HEK293T (cell line): Measurements from ENCODE around the gene MORN5.

ENCODE experiments used
- CTCF ChIA-PET: fragments of 350-600 bp; formaldehyde crosslinking; extraction: SDS; loops from one replicate; lab custom pipeline; 2021; ENCODE audit warnings: antibody characterized with exemption, inconsistent platforms; lab: Yijun Ruan, JAX
- POLR2A ChIA-PET: fragments of 350-600 bp; formaldehyde crosslinking; extraction: SDS; loops from one replicate; lab custom pipeline; 2020; ENCODE audit warnings: antibody characterized with exemption, inconsistent platforms; lab: Yijun Ruan, JAX
- DNase-seq: peaks from one replicate; pipeline ENCODE4 v3.0.0; 2012; ENCODE audit warnings: mixed read lengths; ENCODE audit errors: extremely low spot score
- ARNT ChIP-seq: fragments of 450-650 bp; IDR thresholded peaks from 2 replicates; pipeline ENCODE4 v1.6.1; 2017; ENCODE audit warnings: mild to moderate bottlenecking
- BHLHE40 ChIP-seq: fragments of 450-650 bp; IDR thresholded peaks from 2 replicates; pipeline ENCODE4 v1.6.1; 2016; ENCODE audit warnings: mild to moderate bottlenecking, moderate library complexity, borderline replicate concordance
- CTBP1 ChIP-seq: fragments of 450-650 bp; IDR thresholded peaks from 2 replicates; pipeline ENCODE4 v1.6.1; 2016; ENCODE audit warnings: borderline replicate concordance
- ELF4 ChIP-seq: fragments of 450-650 bp; IDR thresholded peaks from 2 replicates; pipeline ENCODE4 v1.6.1; 2017; ENCODE audit warnings: antibody characterized with exemption
- FOXA1 ChIP-seq: fragments of 450-650 bp; IDR thresholded peaks from 2 replicates; pipeline ENCODE4 v1.6.1; 2016; ENCODE audit warnings: mild to moderate bottlenecking
- FOXK2 ChIP-seq: fragments of 450-650 bp; IDR thresholded peaks from 2 replicates; pipeline ENCODE4 v1.6.1; 2016; ENCODE audit warnings: mild to moderate bottlenecking
- FOXM1 ChIP-seq: fragments of 450-650 bp; IDR thresholded peaks from 2 replicates; pipeline ENCODE4 v1.6.1; 2017; ENCODE audit warnings: mild to moderate bottlenecking, borderline replicate concordance
- HDGF ChIP-seq: fragments of 450-650 bp; IDR thresholded peaks from 2 replicates; pipeline ENCODE4 v1.6.1; 2017; ENCODE audit warnings: antibody characterized with exemption, borderline replicate concordance
- L3MBTL2 ChIP-seq: fragments of 450-650 bp; conservative IDR thresholded peaks from 2 replicates; pipeline ENCODE4 v1.6.1; 2016; ENCODE audit warnings: mild to moderate bottlenecking
- LEF1 ChIP-seq: fragments of 450-650 bp; IDR thresholded peaks from 2 replicates; pipeline ENCODE4 v1.6.1; 2017; ENCODE audit warnings: mild to moderate bottlenecking, borderline replicate concordance
- NFRKB ChIP-seq: fragments of 450-650 bp; IDR thresholded peaks from 2 replicates; pipeline ENCODE4 v1.6.1; 2016; ENCODE audit warnings: mild to moderate bottlenecking, moderate library complexity
- SP1 ChIP-seq: fragments of 450-650 bp; IDR thresholded peaks from 2 replicates; pipeline ENCODE4 v1.6.1; 2017
- SUZ12 ChIP-seq: fragments of 450-650 bp; IDR thresholded peaks from 2 replicates; pipeline ENCODE4 v1.6.1; 2016; ENCODE audit warnings: mild to moderate bottlenecking
- TARDBP ChIP-seq: fragments of 450-650 bp; IDR thresholded peaks from 2 replicates; pipeline ENCODE4 v1.6.1; 2016
- ZNF384 ChIP-seq: fragments of 450-650 bp; IDR thresholded peaks from 2 replicates; pipeline ENCODE4 v1.6.1; 2016
- TF ChIP-seq, protein P1 (sequence below): fragments of 450-650 bp; IDR thresholded peaks from 2 replicates; pipeline ENCODE4 v1.6.1; 2016

MORN5 gene

DNA sequence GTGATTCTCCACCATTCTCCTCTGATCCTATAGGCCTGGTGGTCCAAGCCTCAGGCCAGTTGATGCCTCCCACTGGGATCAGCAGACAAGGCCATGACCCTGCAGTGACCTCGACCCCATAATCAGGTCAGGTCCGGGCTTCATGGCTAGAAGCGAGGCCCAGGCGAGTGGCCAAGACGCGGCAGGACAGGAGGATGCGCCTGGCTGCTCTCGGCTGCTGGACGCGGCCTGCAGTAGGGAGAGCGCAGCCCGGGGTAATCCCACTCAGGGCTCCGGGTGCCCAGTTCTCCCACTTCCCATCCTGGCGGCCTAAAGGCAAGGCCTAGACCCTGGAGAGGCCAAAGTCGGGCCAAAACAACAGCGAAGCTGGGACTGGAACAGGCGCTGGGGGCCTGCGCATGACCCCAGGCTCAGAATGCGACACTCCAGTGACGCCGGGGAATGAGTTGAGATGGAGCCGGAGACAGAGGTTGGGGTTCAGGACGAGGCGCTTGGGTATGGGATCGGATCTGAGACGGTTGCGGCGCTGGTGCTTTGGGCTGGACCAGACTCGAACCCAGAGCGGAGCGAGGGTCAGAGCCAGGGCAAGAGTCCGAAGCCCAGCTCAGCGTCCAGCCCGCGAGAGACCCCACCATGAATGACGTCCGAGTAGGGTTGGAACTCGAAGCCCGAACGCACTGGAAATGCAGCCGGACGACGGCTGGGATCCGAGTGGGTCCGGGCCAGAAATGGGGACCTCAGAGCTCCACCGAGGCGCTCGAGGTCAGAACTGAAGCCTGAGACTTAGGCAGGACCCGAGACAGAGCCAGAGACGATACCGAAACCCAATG, 65.8 kb downstream of the MORN5 start:
- ChIA-PET POLR2A (interaction anchor here (0.8 kb wide), 1 partner anchor 39 kb away, joined by 3 read pairs; the partner anchor contains the start of genes MRRF and RBM18), CTCF (no interaction called here)
- DNase-seq, result no peak
- TF ChIP-seq NFRKB (no peak), L3MBTL2 (no peak), ARNT (no peak)

DNA sequence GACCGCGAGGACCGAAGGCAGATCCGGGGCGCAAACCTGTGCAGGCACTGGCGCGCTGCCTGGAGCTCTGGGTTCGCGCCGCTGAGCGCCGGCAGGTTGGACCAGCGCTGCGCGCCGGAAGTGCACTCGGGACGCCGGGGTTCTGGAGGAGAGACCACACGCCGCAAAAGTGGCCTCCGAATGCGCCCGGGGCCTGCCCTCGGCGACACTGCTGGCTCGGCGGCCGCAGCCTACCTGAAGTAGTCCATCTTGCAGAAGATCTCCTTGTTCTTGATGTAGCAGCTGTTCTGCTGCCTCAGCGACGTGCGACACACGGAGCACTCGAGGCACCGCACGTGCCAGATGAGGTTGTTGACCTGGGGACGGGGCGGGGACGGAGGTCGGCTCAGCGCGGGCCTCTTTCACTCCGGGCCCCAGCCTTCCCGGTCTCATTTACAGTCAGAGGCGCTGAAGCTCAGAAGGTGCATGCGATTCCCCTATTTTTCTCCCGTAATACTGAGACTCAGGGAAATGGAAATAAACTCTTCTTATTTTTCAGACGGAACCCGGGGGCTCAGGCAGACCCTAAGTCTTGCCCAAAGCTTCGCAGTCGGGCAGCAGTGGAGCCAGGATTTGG, 66.5 kb downstream of the MORN5 start:
- TF ChIP-seq SP1, result no peak
- TF ChIP-seq HDGF, result no peak
- no peak for TF ChIP-seq ZNF384
- TF ChIP-seq FOXA1, result no peak
- no peak for TF ChIP-seq ARNT
- TF ChIP-seq L3MBTL2, result no peak
- TF ChIP-seq FOXK2, result no peak
- TF ChIP-seq FOXM1, result no peak
- TF ChIP-seq, protein P1, sequence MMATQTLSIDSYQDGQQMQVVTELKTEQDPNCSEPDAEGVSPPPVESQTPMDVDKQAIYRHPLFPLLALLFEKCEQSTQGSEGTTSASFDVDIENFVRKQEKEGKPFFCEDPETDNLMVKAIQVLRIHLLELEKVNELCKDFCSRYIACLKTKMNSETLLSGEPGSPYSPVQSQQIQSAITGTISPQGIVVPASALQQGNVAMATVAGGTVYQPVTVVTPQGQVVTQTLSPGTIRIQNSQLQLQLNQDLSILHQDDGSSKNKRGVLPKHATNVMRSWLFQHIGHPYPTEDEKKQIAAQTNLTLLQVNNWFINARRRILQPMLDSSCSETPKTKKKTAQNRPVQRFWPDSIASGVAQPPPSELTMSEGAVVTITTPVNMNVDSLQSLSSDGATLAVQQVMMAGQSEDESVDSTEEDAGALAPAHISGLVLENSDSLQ, result no peak
- no peak for TF ChIP-seq SUZ12
- TF ChIP-seq CTBP1, result no peak
- no peak for TF ChIP-seq LEF1
- no peak for TF ChIP-seq ELF4
- TF ChIP-seq TARDBP, result no peak
- TF ChIP-seq NFRKB, result no peak
- TF ChIP-seq BHLHE40, result no peak
- POLR2A ChIA-PET, result interaction anchor here (0.8 kb wide), 1 partner anchor 39 kb away, joined by 3 read pairs; the partner anchor contains the start of genes MRRF and RBM18
- CTCF ChIA-PET, result interaction anchor here (0.6 kb wide), 1 partner anchor 10 kb away, joined by 3 read pairs; no protein-coding TSS in a partner anchor
- no peak for DNase-seq

DNA sequence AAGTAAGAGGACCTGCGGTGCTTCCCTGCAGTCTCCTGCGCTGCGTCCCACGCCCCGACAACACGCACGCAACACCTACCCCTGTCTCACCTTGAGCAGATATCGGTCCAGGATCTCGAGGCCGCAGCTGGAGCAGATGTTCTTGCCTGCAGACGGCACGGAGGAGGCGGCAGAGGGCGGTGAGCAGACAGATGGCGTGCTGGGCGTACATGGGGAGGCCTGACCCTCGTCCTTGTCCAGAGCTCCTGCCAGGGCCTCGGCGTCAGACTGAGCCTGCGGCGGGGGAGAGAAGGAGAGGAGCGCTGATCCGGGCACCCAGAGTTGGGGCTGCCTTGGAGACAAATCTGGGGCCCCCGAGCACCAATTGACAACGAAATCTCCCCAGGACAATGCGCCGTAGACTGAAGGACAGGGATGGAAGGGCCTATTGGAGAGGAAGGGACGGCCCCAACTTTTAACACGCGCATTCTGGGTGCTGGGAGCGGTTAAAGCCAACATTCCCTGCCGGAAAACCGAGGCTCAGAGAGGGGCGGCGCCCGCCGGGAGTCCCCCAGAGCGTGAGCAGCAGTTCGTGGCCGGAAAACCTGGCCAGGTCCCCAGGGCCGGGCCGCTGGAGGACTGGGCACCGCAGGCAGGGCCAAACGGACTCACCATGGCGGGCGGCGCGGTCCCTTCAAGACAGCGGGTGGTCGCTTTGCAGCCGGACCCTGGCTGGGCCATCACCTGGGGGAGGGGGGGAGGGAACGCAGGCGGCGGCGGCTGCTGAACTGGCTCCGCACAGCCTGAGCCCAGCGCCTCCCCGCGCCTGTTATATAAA, 67.3 kb downstream of the MORN5 start:
- ChIA-PET CTCF (interaction anchor here (0.6 kb wide), 1 partner anchor 11 kb away, joined by 3 read pairs; no protein-coding TSS in a partner anchor), POLR2A (no interaction called here)
- DNase-seq, result peak; percentile 38
- TF ChIP-seq CTBP1, result no peak

DNA sequence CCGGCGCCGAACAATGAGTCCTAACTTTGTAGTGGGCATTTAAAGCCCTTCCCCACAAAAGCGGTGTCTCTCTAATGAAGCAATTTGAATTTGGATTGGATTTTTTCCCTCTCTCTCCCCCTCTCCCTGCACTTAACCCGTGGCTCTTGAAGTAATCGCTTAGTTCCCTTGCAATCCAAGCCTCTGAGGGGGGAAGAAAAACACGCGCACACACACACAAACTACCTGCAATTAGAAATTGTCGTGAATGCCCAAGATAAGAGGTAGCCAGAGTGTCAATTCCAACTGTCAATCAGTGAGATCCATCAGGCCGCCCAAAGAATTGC, 67.8 kb downstream of the MORN5 start:
- TF ChIP-seq ELF4 (no peak), TARDBP (no peak), FOXM1 (no peak), L3MBTL2 (no peak), CTBP1 (no peak), SP1 (no peak), ARNT (no peak), BHLHE40 (no peak), NFRKB (no peak), ZNF384 (no peak), LEF1 (no peak)
- TF ChIP-seq, protein P1, result no peak
- no peak for DNase-seq
- POLR2A ChIA-PET, result no interaction called here
- CTCF ChIA-PET, result interaction anchor here (0.6 kb wide), 1 partner anchor 51 kb away, joined by 3 read pairs; no protein-coding TSS in a partner anchor

DNA sequence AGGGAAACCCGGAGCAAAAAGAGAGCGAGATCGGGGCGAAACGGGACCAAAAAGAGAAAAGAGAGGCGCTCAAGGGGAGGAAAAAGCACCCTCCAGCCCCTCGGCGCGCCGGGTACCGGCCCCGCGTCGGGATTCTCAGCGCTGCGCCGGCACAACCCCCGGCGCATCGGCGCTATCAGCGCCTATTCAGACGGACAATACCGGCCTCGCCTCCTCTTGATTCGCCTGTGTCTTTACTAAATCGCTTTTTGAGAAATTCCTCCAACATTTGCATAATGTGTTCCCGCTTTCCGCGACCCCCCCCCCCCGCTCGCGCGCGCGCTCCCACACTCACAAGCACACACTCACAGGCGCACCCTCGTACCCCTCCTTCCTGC, 68.5 kb downstream of the MORN5 start:
- POLR2A ChIA-PET, result no interaction called here
- CTCF ChIA-PET, result interaction anchor here (0.6 kb wide), 1 partner anchor 52 kb away, joined by 3 read pairs; no protein-coding TSS in a partner anchor
- TF ChIP-seq ARNT (no peak), HDGF (no peak), SUZ12 (no peak), SP1 (no peak), FOXA1 (no peak), CTBP1 (no peak), ZNF384 (no peak), NFRKB (no peak), TARDBP (no peak), L3MBTL2 (no peak; the same call in 1 of the 2 replicates), ELF4 (no peak), LEF1 (no peak), BHLHE40 (no peak), FOXK2 (no peak), FOXM1 (no peak)
- TF ChIP-seq, protein P1, result no peak
- DNase-seq, result peak; percentile 51
